Measurements from ENCODE around the gene ZDHHC1.

The ZDHHC1 gene

DNA sequence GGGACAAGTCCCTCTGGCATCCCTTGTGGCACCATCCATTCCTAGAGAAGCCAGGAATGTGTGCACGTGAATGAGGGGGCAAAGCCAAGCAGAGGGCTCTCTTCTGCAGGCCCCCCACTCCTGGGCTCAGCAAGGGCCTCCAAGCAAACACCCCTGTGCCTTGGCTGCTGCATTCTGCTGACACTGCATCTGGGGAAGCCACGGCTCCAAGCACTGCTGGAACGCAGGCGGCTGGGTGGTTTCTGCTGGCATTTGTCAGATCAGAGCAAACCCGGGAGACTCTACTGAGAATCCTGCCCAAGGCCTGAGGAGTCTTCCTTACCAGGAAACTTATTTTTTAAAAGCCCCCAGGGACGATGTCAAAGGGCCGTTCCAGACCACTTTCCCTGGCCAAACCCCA is 41.3 kb upstream of the ZDHHC1 start:
- no peak for TF ChIP-seq CTCF (conservative IDR thresholded peaks at IDR 0.05; ENCODE audit: control insufficient read depth, insufficient read depth, low read depth, low read length)
- H3K4me3 ChIP-seq (ENCODE audit: control insufficient read depth, low read depth, low read length) = no peak overlapping the region
- no peak for DNase-seq (ENCODE audit: low read depth)

GRCh38 chr16:67456391-67457081 is 40.3 kb upstream of the ZDHHC1 start:
- TF ChIP-seq CTCF (conservative IDR thresholded peaks at IDR 0.05; ENCODE audit: control insufficient read depth, insufficient read depth, low read depth, low read length) = peak; percentile 71
- DNase-seq (ENCODE audit: low read depth) = peak; percentile 75
- no peak overlapping the region for H3K4me3 ChIP-seq (ENCODE audit: control insufficient read depth, low read depth, low read length)

GRCh38 chr16:67454852-67455251 is 38.6 kb upstream of the ZDHHC1 start:
- no peak for TF ChIP-seq CTCF (conservative IDR thresholded peaks at IDR 0.05; ENCODE audit: control insufficient read depth, insufficient read depth, low read depth, low read length)
- DNase-seq (ENCODE audit: low read depth) = no peak

GRCh38 chr16:67454104-67454503 is 37.8 kb upstream of the ZDHHC1 start:
- H3K4me3 ChIP-seq (ENCODE audit: control insufficient read depth, low read depth, low read length) = no peak overlapping the region
- no peak for DNase-seq (ENCODE audit: low read depth)
- no peak for TF ChIP-seq CTCF (conservative IDR thresholded peaks at IDR 0.05; ENCODE audit: control insufficient read depth, insufficient read depth, low read depth, low read length)

More at GRCh38 chr16:67454852-67455251, 38.6 kb upstream of the ZDHHC1 start:
- no peak overlapping the region for H3K4me3 ChIP-seq (ENCODE audit: control insufficient read depth, low read depth, low read length)

GRCh38 chr16:67451704-67452435 is 35.6 kb upstream of the ZDHHC1 start:
- DNase-seq (ENCODE audit: low read depth) = no peak
- TF ChIP-seq CTCF (conservative IDR thresholded peaks at IDR 0.05; ENCODE audit: control insufficient read depth, insufficient read depth, low read depth, low read length) = no peak
- H3K4me3 ChIP-seq (ENCODE audit: control insufficient read depth, low read depth, low read length) = no peak overlapping the region

- no peak for DNase-seq (ENCODE audit: low read depth)
- H3K4me3 ChIP-seq (ENCODE audit: control insufficient read depth, low read depth, low read length) = no peak overlapping the region
- no peak for TF ChIP-seq CTCF (conservative IDR thresholded peaks at IDR 0.05; ENCODE audit: control insufficient read depth, insufficient read depth, low read depth, low read length)
Observed at GRCh38 chr16:67451061-67451703, 34.9 kb upstream of the ZDHHC1 start.

All from fibroblast of mammary gland (primary cell).